GM12878 (cell line): Measurements from ENCODE around the gene FGD6. TPM values are rescaled to one million over a fixed set of nuclear protein-coding genes. Genes with fewer than 3 reads are reported as not detected.

Experiments used
- ATAC-seq: fragments of 200-7000 bp; cut with Tn5 transposase; 3 replicates; pipeline ENCODE4 v1.9.1; 2020; ENCODE audit warnings: mild to moderate bottlenecking, moderate library complexity
- BruUV-seq: library from RNA; stranded (reverse); fragments of 400-500 nt; replicated peaks from 2 replicates; lab custom pipeline; 2021; lab: Mats Ljungman, UMichigan
- CTCF ChIA-PET: fragments of 300-600 bp; sonication (Branson Sonifier 250); formaldehyde crosslinking; extraction: SDS; loops from one replicate; lab custom pipeline; 2021; ENCODE audit warnings: inconsistent platforms; lab: Yijun Ruan, JAX
- POLR2A ChIA-PET: fragments of 350-600 bp; formaldehyde crosslinking; extraction: SDS; loops from one replicate; lab custom pipeline; 2021; ENCODE audit warnings: inconsistent platforms; lab: Charles Lee
- RAD21 ChIA-PET: fragments of 300-600 bp; sonication (Branson Sonifier 250); formaldehyde crosslinking; loops from one replicate; lab custom pipeline; 2023; ENCODE audit warnings: antibody characterized with exemption; ENCODE audit not compliant: unreplicated experiment; lab: Charles Lee
- SMC1A ChIA-PET: fragments of 300-600 bp; sonication (Branson Sonifier 250); formaldehyde crosslinking; loops from one replicate; lab custom pipeline; 2023; ENCODE audit not compliant: unreplicated experiment, uncharacterized antibody; lab: Charles Lee
- DNase-seq: peaks from one replicate; pipeline ENCODE4 v3.0.0-alpha.2; 2011; ENCODE audit warnings: low read depth, low spot score
- FAIRE-seq: peaks from 3 replicates; lab custom pipeline; 2011; peaks lifted over from hg19 to GRCh38; lab: Jason Lieb, UNC
- H2AFZ ChIP-seq: 2 replicates; pipeline ENCODE4 v1.6.0; 2011; ENCODE audit warnings: low read depth, low read length, control low read depth; ENCODE audit not compliant: control insufficient read depth
- H3K27ac ChIP-seq: 2 replicates; pipeline ENCODE4 v1.5.1; 2011; ENCODE audit warnings: control low read depth; ENCODE audit not compliant: control insufficient read depth, insufficient read depth
- H3K27me3 ChIP-seq, 2 experiments: replicated peaks in 1 of 2; 2 replicates each; pipeline versions ENCODE4 v1.6.0 to v1.6.1; 2011; ENCODE audit warnings: low read length in 1 of 2; ENCODE audit not compliant: control insufficient read depth in 2 of 2, insufficient read depth in 2 of 2
- H3K36me3 ChIP-seq, 2 experiments: 2 replicates each; pipeline ENCODE4 v1.5.1; 2011; ENCODE audit warnings: low read length in 1 of 2; ENCODE audit not compliant: control insufficient read depth in 2 of 2, insufficient read depth in 2 of 2
- H3K4me1 ChIP-seq: 2 replicates; pipeline ENCODE4 v1.6.1; 2011; ENCODE audit warnings: mild to moderate bottlenecking, low read length, moderate library complexity, mixed read lengths; ENCODE audit not compliant: control insufficient read depth, insufficient read depth
- H3K4me2 ChIP-seq: 2 replicates; pipeline ENCODE4 v1.6.0; 2011; ENCODE audit warnings: control low read depth; ENCODE audit not compliant: control insufficient read depth, insufficient read depth
- H3K4me3 ChIP-seq: fragments of 200-600 bp; sonication (generic); 2 replicates; pipeline ENCODE4 v1.5.1; 2016
- H3K79me2 ChIP-seq: 2 replicates; pipeline ENCODE4 v1.6.0; 2011; ENCODE audit warnings: low read length; ENCODE audit not compliant: control insufficient read depth, insufficient read depth
- H3K9ac ChIP-seq: 2 replicates; pipeline ENCODE4 v1.8.0; 2011; ENCODE audit warnings: low read length, control low read depth, mixed read lengths; ENCODE audit not compliant: control insufficient read depth, insufficient read depth
- H3K9me3 ChIP-seq: replicated peaks from 3 replicates; pipeline ENCODE4 v1.5.1; 2011; ENCODE audit warnings: mild to moderate bottlenecking, low read length; ENCODE audit not compliant: control insufficient read depth, insufficient read depth
- H4K20me1 ChIP-seq: 2 replicates; pipeline ENCODE4 v1.6.0; 2011; ENCODE audit not compliant: control insufficient read depth, insufficient read depth
- ATF2 ChIP-seq: IDR thresholded peaks from 2 replicates; pipeline ENCODE4 v1.6.1; 2012; ENCODE audit warnings: low read length, inconsistent platforms
- BCL3 ChIP-seq: IDR thresholded peaks from 2 replicates; pipeline ENCODE4 v1.6.1; 2011; ENCODE audit warnings: borderline replicate concordance, low read depth, mild to moderate bottlenecking, moderate library complexity, low read length; ENCODE audit not compliant: insufficient read depth, poor library complexity, severe bottlenecking
- FOXK2 ChIP-seq: fragments of 450-650 bp; IDR thresholded peaks from 2 replicates; pipeline ENCODE4 v1.6.1; 2017; ENCODE audit warnings: mild to moderate bottlenecking, moderate library complexity
- MAX ChIP-seq: IDR thresholded peaks from 2 replicates; pipeline ENCODE4 v1.6.1; 2012; ENCODE audit warnings: low read depth, low read length, improper control_type of control experiment
- MTA3 ChIP-seq: IDR thresholded peaks from 2 replicates; pipeline ENCODE4 v1.6.1; 2012; ENCODE audit warnings: low read length, inconsistent platforms, borderline replicate concordance
- SIN3A ChIP-seq: IDR thresholded peaks from 2 replicates; pipeline ENCODE4 v1.6.1; 2012; ENCODE audit warnings: low read depth, low read length, improper control_type of control experiment
- SKIL ChIP-seq: fragments of 450-650 bp; IDR thresholded peaks from 2 replicates; pipeline ENCODE4 v1.6.1; 2017; ENCODE audit warnings: mild to moderate bottlenecking, low read depth, inconsistent platforms; ENCODE audit not compliant: poor library complexity, severe bottlenecking
- SREBF2 ChIP-seq: IDR thresholded peaks from 2 replicates; pipeline ENCODE4 v1.6.1; 2012; ENCODE audit warnings: mild to moderate bottlenecking, low read length
- SUPT20H ChIP-seq: IDR thresholded peaks from 2 replicates; pipeline ENCODE4 v1.6.1; 2011; ENCODE audit warnings: low read depth, mild to moderate bottlenecking, low read length, moderate library complexity, borderline replicate concordance; ENCODE audit not compliant: control insufficient read depth
- TARDBP ChIP-seq: IDR thresholded peaks from 2 replicates; pipeline ENCODE4 v1.6.1; 2016; ENCODE audit warnings: borderline replicate concordance
- TBL1XR1 ChIP-seq: IDR thresholded peaks from 2 replicates; pipeline ENCODE4 v1.6.1; 2012; ENCODE audit warnings: low read depth, low read length, improper control_type of control experiment
- ZBED1 ChIP-seq: IDR thresholded peaks from 2 replicates; pipeline ENCODE4 v1.6.1; 2016; ENCODE audit warnings: borderline replicate concordance
- WGBS: methylation state at CpG from one replicate; pipeline ENCODE4 v1.1.6; 2016; ENCODE audit warnings: low lambda C conversion rate; ENCODE audit not compliant: insufficient replicate concordance, insufficient coverage; ENCODE audit errors: missing lambda C conversion rate; 5-methylcytosine and 5-hydroxymethylcytosine counted together
- in situ Hi-C: fragments of 300-500 bp; cut with MboI; formaldehyde crosslinking; loops from 9 replicates; pipeline ENCODE4 v1.14.3; 2018; ENCODE audit warnings: mixed read lengths
- intact Hi-C: fragments of 100-400 bp; cut with micrococcal nuclease; formaldehyde crosslinking; loops from one replicate; pipeline ENCODE4 v1.14.2; 2022; ENCODE audit not compliant: unreplicated experiment
- polyA plus RNA-seq, 11 experiments: library from polyadenylated mRNA; depleted of rRNA in 4 of 11; unstranded in 6 of 11; stranded (reverse) in 5 of 11; fragments of >200 nt; fragmentation: Nextera tagmentation in 4 of 11; fragmentation: Illumina TruSeq in 1 of 11; extraction: Ambion mirVana in 4 of 11; extraction: Trizol in 1 of 11; gene quantifications; 1 replicate in 1 of 11; 2 replicates in 10 of 11; pipeline versions ENCODE4 v1.2.1 to v1.2.3, GENCODE V29; 2011 to 2016; ENCODE audit warnings: inconsistent platforms in 2 of 11, missing spikeins in 2 of 11, low read depth in 1 of 11
- total RNA-seq, 4 experiments: library from RNA; depleted of rRNA in 3 of 4; stranded (reverse); fragments of >200 nt in 3 of 4; fragmentation: Illumina TruSeq in 1 of 4; extraction: Trizol in 1 of 4; gene quantifications; 2 replicates each; pipeline versions ENCODE4 v1.2.1 to v1.2.3, GENCODE V29; 2013 to 2021

FGD6 gene
- total and polyA plus RNA-seq, 10 of the 15 experiments (the other 5 are each of a cell fraction or from before 2014, with no cell fraction given), result 2.4 to 15.5 (median 8.9) TPM

GRCh38 chr12:95181103-95181502 lies 36.2 kb downstream of the FGD6 start:
- SMC1A ChIA-PET, result interaction anchor here (0.6 to 1.5 kb wide), 5 partner anchors 29 to 1086 kb away, joined by 3 to 4 read pairs (median 3); no protein-coding TSS in a partner anchor
- no peak overlapping the region for H3K9ac ChIP-seq
- no peaks in the 10 kb centered on the region for H4K20me1 ChIP-seq
- ATAC-seq, result no peak
- in situ Hi-C loops (no loop called here), intact Hi-C loops (no loop called here)
- RAD21 ChIA-PET, result no interaction called here
- WGBS, result 50% methylated on average over 2 of the region's 2 CpGs
- H3K79me2 ChIP-seq, result no peaks in the 10 kb centered on the region
- H2AFZ ChIP-seq, result no peak overlapping the region
- no peaks in the 10 kb centered on the region for H3K36me3 ChIP-seq
- TF ChIP-seq ZBED1, result no peak
- no peak for TF ChIP-seq MAX
- no peak for TF ChIP-seq SIN3A
- no peak for TF ChIP-seq TBL1XR1
- TF ChIP-seq SUPT20H, result no peak
- TF ChIP-seq BCL3, result no peak
- no peak for TF ChIP-seq ATF2
- TF ChIP-seq SREBF2, result no peak
- TF ChIP-seq SKIL, result no peak
- TF ChIP-seq FOXK2, result no peak
- no peak for TF ChIP-seq TARDBP
- no peak for TF ChIP-seq MTA3
- FAIRE-seq, result no peak
- CTCF ChIA-PET, result interaction anchor here (0.6 kb wide), 1 partner anchor 17 kb away, joined by 3 read pairs; no protein-coding TSS in a partner anchor
- no peak overlapping the region for H3K27ac ChIP-seq
- POLR2A ChIA-PET, result interaction anchor here (0.6 to 0.7 kb wide), 2 partner anchors 9 to 777 kb away, joined by 3 to 4 read pairs; no protein-coding TSS in a partner anchor
- H3K4me1 ChIP-seq, result peaks cover 14% of the 10 kb centered on the region
- no peaks in the 10 kb centered on the region; the same call in 2 of the 3 replicates for H3K9me3 ChIP-seq
- DNase-seq, result no peak
- no peak overlapping the region for H3K4me3 ChIP-seq
- BruUV-seq, result no TSS peak
- no peaks in the 10 kb centered on the region for H3K27me3 ChIP-seq
- H3K4me2 ChIP-seq, result no peak overlapping the region
